ENCODE results near the gene RGS8. TPM values are rescaled to one million over a fixed set of nuclear protein-coding genes. Genes with fewer than 3 reads are reported as not detected.

Gene RGS8
- total RNA-seq, 3 donors from 2014 or later, result not detected

DNA sequence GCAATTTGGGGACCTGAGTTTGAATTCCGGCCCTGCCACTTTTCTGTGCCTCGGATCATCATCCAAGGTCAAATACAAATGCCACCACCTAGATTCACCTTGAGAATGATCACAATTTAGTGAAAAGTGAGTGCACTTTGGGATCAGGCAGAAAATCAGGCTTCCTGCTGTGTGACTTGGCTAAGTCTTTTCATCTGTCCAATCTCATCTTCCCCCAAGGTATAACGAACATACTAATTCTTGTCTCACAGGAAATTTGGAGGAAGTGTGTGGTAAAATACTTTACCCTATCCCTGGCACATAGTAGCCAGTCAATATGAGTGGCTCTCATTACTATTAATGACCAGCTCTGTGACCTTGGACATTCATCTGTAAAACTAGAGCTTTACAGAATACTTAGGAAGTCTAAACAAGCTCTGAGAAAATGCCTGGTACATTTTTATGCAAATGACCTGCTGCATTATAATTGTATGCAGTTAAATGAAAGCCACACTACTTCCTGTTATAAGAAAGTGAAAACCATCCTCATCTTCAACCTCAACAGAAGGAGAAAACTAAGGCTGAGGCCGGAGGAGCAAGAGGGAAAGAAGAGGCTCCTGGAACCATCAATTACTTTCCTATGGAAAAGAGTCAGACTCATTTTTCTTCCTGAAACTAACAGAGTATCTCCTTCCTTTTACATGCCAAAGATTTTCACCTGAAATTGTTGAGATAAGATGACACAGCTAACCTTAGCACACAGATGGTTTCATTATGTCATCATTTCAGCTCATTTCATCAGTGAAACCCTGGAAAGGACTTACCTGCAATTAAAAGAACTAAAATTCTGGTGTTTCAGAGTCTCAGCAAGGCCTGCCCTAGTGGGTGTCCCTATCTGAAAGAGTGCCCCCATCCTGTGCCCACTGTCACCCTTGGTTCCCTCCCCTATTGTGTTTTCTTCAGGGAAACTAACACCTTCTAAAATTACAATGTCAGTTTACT is 32.6 kb upstream of the RGS8 start:
- H3K36me3 ChIP-seq (ENCODE audit: low read depth), result no peaks in the 10 kb centered on the region
- TF ChIP-seq, protein P1, sequence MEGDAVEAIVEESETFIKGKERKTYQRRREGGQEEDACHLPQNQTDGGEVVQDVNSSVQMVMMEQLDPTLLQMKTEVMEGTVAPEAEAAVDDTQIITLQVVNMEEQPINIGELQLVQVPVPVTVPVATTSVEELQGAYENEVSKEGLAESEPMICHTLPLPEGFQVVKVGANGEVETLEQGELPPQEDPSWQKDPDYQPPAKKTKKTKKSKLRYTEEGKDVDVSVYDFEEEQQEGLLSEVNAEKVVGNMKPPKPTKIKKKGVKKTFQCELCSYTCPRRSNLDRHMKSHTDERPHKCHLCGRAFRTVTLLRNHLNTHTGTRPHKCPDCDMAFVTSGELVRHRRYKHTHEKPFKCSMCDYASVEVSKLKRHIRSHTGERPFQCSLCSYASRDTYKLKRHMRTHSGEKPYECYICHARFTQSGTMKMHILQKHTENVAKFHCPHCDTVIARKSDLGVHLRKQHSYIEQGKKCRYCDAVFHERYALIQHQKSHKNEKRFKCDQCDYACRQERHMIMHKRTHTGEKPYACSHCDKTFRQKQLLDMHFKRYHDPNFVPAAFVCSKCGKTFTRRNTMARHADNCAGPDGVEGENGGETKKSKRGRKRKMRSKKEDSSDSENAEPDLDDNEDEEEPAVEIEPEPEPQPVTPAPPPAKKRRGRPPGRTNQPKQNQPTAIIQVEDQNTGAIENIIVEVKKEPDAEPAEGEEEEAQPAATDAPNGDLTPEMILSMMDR (IDR thresholded peaks at IDR 0.05), result no peak
- no peak for DNase-seq
- ATAC-seq, result no peak
- no peak overlapping the region for H3K4me3 ChIP-seq
- intact Hi-C loops (cut with DNase I, micrococcal nuclease), result no loop called here
- no peaks in the 10 kb centered on the region for H3K9me3 ChIP-seq
- no peaks in the 10 kb centered on the region for H3K4me1 ChIP-seq (ENCODE audit: low read depth)

DNA sequence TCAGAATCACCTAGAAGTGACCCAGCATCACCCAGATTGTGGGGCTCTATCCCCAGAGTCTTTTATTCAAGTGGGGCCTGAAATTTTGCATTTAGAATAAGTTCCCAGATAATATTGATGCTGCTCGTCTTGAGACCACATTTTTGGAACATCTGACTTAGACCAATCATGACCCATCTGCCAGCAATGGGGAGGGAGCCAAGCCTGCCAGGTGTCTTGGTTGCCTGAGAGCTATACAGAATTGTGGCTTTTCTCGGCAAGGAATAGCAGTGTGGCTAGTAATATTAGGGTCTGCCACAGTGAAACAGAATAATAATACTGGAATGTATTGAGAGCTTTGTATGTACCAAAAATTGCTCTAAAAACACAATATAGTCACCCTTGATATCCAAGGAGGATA is 31.1 kb upstream of the RGS8 start:
- intact Hi-C loops (cut with DNase I, micrococcal nuclease), result no loop called here
- no peaks in the 10 kb centered on the region for H3K4me1 ChIP-seq (ENCODE audit: low read depth)
- no peaks in the 10 kb centered on the region for H3K9me3 ChIP-seq
- DNase-seq (no peak), ATAC-seq (no peak)
- H3K4me3 ChIP-seq, result no peak overlapping the region
- TF ChIP-seq, protein P1 (IDR thresholded peaks at IDR 0.05), result no peak
- H3K36me3 ChIP-seq (ENCODE audit: low read depth), result no peaks in the 10 kb centered on the region

DNA sequence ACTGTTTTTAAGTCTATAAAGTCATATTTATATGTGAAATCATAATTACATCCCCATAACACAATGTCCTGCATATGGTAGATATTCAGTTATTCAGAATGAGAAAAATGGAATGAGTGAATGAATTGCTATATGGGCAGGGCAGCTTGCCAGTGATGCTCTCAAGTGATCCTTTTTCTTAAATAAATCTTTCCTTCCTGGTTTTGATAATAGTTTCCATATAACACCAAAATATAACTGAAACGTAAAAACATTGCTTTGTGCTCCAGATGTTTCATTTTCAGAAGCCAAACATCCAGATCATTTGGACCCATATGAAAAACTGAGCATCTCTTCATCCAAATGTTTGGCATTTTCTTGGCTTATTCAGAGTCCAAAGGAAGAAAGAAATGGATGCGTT is 30.2 kb upstream of the RGS8 start:
- TF ChIP-seq, protein P1 (IDR thresholded peaks at IDR 0.05), result no peak
- no peaks in the 10 kb centered on the region for H3K9me3 ChIP-seq
- intact Hi-C loops (cut with DNase I, micrococcal nuclease), result no loop called here
- no peak overlapping the region for H3K4me3 ChIP-seq
- ATAC-seq, result no peak
- no peaks in the 10 kb centered on the region for H3K4me1 ChIP-seq (ENCODE audit: low read depth)
- DNase-seq, result no peak
- no peaks in the 10 kb centered on the region for H3K36me3 ChIP-seq (ENCODE audit: low read depth)

DNA sequence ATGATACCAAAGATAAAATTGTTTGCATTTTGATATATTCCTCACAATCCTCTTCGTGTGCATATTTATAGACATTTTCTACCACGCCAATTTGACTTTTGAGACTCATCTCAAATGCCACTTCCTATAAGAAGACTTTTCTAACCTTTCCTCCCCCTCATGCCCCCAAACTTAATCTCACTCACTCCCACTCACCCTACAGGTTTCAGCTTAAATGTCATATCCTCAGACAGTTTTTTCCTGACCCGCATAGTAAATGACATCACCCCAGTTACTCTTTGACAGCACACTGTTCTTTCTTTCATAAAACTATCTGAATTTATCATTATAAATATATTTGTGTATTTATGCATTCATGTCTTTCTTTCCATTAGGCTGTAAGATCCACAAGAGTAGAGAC is 29.6 kb upstream of the RGS8 start:
- ATAC-seq (no peak), DNase-seq (no peak)
- no peaks in the 10 kb centered on the region for H3K4me1 ChIP-seq (ENCODE audit: low read depth)
- no peaks in the 10 kb centered on the region for H3K9me3 ChIP-seq
- TF ChIP-seq, protein P1 (IDR thresholded peaks at IDR 0.05), result no peak
- intact Hi-C loops (cut with DNase I, micrococcal nuclease), result no loop called here
- no peak overlapping the region for H3K4me3 ChIP-seq
- no peaks in the 10 kb centered on the region for H3K36me3 ChIP-seq (ENCODE audit: low read depth)

DNA sequence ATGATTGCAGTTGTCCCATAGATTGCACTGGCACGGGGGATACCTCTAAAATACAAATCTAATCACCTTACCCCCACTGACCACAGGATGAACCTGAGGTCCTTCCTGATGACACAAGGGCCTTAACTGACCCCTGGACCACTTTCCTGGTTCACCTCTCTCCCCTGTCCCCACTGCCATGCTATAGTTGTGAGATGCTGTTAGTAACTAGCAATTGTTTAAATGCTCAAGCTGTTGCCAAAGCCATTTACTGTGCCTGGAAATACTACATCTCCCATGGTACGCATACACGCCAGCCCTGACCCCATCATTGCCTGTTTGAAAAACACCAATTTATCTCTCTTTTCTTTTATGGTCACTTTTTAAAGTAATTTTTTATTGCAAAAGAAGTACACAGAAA is 29.1 kb upstream of the RGS8 start:
- Histone ChIP-seq H3K36me3 (ENCODE audit: low read depth) (no peaks in the 10 kb centered on the region), H3K9me3 (no peaks in the 10 kb centered on the region), H3K4me1 (ENCODE audit: low read depth) (no peaks in the 10 kb centered on the region), H3K4me3 (no peak overlapping the region)
- TF ChIP-seq, protein P1 (IDR thresholded peaks at IDR 0.05), result no peak
- intact Hi-C loops (cut with DNase I, micrococcal nuclease), result no loop called here
- ATAC-seq (no peak), DNase-seq (no peak)
